Measurements from ENCODE around the gene GLB1L2. TPM values are rescaled to one million over a fixed set of nuclear protein-coding genes. Genes with fewer than 3 reads are reported as not detected.
"Not testable (repeated sequence)": the region's sequence is repeated elsewhere in the genome, so short reads cannot be mapped to it uniquely, and the experiment has no call there.

GLB1L2 gene
- total RNA-seq, 4 donors from 2014 or later: 13.4 to 31.6 (median 25.8) TPM

- 91 to 93% methylated on average over 29 to 30 of the region's 30 CpGs for WGBS, 2 donors
- peaks cover 0 to 7% of the 10 kb centered on the region in 2 donors for H3K4me1 ChIP-seq
- no peak overlapping the region for H3K4me3 ChIP-seq (replicated peaks in 1 of 3)
- intact Hi-C loops (cut with DNase I): no loop called here
- TF ChIP-seq, protein P1, sequence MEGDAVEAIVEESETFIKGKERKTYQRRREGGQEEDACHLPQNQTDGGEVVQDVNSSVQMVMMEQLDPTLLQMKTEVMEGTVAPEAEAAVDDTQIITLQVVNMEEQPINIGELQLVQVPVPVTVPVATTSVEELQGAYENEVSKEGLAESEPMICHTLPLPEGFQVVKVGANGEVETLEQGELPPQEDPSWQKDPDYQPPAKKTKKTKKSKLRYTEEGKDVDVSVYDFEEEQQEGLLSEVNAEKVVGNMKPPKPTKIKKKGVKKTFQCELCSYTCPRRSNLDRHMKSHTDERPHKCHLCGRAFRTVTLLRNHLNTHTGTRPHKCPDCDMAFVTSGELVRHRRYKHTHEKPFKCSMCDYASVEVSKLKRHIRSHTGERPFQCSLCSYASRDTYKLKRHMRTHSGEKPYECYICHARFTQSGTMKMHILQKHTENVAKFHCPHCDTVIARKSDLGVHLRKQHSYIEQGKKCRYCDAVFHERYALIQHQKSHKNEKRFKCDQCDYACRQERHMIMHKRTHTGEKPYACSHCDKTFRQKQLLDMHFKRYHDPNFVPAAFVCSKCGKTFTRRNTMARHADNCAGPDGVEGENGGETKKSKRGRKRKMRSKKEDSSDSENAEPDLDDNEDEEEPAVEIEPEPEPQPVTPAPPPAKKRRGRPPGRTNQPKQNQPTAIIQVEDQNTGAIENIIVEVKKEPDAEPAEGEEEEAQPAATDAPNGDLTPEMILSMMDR (IDR thresholded peaks at IDR 0.05): no peak
- TF ChIP-seq POLR2A (IDR thresholded peaks at IDR 0.05): no peak
- no peak overlapping the region for H3K27ac ChIP-seq
- no peaks in the 10 kb centered on the region for H3K9me3 ChIP-seq
- H3K27me3 ChIP-seq: no peaks in the 10 kb centered on the region
- no peak for DNase-seq
- no peaks in the 10 kb centered on the region for H3K36me3 ChIP-seq
Measured at GRCh38 chr11:134342572-134343340, 11.0 kb downstream of the GLB1L2 start.

DNA sequence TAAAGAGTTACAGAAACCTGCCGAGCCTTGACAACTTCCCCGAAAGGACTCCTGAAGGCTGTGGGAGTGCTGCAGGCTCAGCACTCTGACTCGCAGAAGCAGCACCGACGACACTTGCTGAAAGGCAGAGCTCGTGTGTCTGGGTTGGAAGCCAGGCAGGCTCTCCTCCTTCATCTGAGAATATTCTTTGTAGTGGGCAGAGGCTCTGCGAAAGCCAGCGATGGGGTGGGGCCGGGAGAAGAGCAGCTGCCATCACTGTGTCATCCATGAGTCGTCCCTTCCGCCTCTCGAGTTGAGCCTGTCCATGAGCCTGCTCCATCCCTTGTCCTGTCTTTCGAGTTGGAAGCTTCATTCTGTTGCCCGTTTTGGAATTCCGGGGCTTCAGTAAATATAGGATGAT is 11.9 kb downstream of the GLB1L2 start:
- Histone ChIP-seq H3K27ac (no peak overlapping the region), H3K9me3 (no peaks in the 10 kb centered on the region), H3K4me3 (replicated peaks in 1 of 3) (no peak overlapping the region), H3K27me3 (no peaks in the 10 kb centered on the region), H3K4me1 (peaks cover 0 to 7% of the 10 kb centered on the region in 2 donors), H3K36me3 (no peaks in the 10 kb centered on the region)
- intact Hi-C loops (cut with DNase I): no loop called here
- WGBS, 2 donors: 88 to 92% methylated on average over 15 of the region's 15 CpGs
- TF ChIP-seq, protein P1 (IDR thresholded peaks at IDR 0.05): no peak
- no peak for TF ChIP-seq POLR2A (IDR thresholded peaks at IDR 0.05)
- DNase-seq: no peak

DNA sequence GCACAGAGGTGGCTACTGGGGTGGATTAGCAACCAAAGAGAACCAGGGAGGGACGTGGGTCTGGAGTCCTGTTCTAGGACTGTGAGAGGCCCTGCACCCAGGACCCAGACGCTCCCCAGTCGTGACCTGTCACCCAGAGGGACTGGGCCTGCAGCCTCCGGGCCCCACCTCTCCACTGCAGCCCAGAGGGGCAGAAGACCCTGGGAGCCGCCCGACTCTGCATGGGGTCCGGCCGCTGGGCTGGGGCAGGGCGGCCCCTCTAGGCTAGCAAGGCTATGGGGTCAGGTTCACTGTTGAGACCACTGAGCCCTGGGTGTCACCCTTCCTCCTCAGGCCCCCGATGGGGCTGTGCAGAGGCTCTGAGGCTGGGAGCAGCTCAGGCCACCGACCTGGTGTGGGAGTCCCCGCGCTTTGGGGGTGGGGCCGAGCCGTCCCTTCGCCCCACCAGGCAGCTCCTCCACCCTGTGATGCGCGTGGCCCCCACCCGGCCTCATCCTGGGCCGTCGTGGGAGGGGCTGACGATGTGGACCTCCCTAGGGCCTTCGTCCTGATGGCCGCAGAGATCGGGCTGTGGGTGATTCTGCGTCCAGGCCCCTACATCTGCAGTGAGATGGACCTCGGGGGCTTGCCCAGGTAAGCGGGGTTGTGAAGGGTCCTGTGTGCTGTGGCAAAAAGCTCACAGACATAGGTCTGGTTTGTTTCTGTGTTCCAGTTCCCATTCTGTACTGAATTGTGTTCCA is 12.9 kb downstream of the GLB1L2 start:
- intact Hi-C loops (cut with DNase I): not testable (repeated sequence)

GRCh38 chr11:134345237-134345550 is 13.4 kb downstream of the GLB1L2 start:
- Histone ChIP-seq H3K4me1 (peaks cover 0 to 7% of the 10 kb centered on the region in 2 donors), H3K27ac (no peak overlapping the region), H3K36me3 (no peaks in the 10 kb centered on the region), H3K27me3 (no peaks in the 10 kb centered on the region), H3K9me3 (no peaks in the 10 kb centered on the region), H3K4me3 (replicated peaks in 1 of 3) (no peak overlapping the region)
- WGBS, 2 donors: 94 to 100% methylated on average over 1 to 4 of the region's 4 CpGs
- no peak for TF ChIP-seq POLR2A (IDR thresholded peaks at IDR 0.05)
- TF ChIP-seq, protein P1 (IDR thresholded peaks at IDR 0.05): no peak
- intact Hi-C loops (cut with DNase I): no loop called here
- no peak for DNase-seq

More for the DNA sequence above, 12.9 kb downstream of the GLB1L2 start:
- not testable (repeated sequence) for H3K4me1 ChIP-seq; H3K9me3 ChIP-seq; H3K27me3 ChIP-seq; H3K36me3 ChIP-seq; H3K4me3 ChIP-seq (replicated peaks in 1 of 3); H3K27ac ChIP-seq; DNase-seq
- 91 to 96% methylated on average over 5 to 19 of the region's 28 CpGs for WGBS, 2 donors

DNA sequence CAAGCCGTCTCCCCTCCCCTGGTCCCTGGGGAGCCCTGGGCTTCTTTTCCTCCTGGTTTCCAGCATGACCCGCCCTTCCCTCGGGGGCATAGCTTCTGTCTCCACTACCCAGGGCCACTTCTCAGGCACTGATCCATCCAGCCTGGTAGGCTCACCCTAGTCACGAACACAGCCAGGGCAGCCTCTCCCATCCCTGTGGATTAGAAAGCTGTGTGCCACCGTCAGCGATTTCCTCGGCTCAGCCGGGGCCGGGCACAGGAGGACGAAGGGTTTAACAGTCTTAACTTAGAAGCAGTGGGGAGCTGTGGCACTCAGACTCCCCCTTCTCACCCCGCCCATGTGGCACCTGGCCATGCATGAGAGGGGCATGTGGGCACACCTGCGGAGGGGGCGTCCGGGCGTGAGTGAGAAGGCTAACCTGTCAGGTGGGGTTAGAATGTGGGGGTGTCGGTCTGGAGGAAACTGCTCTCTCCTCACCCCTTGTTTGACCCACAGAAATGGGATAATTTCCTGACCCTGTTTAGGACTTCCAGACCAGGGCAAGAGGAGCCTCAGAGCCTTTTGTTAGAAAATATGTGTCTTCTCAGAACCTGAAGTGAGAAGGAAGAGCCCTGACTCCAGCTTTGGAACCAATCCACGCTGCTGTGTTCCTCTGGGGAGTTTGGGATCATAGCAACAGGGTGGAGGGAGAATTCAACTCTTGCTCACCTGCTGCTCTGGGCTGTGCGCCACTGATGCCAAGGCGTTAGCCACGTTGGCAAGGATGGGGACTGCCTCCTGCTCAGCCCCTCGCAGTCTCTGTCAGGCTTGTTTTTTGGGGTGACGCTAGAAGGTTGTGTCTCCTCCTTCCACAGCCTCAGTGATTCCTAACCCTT is 14.6 kb downstream of the GLB1L2 start:
- no peaks in the 10 kb centered on the region for H3K9me3 ChIP-seq
- intact Hi-C loops (cut with DNase I): no loop called here
- no peak for TF ChIP-seq POLR2A (IDR thresholded peaks at IDR 0.05)
- TF ChIP-seq, protein P1 (IDR thresholded peaks at IDR 0.05): no peak
- H3K27ac ChIP-seq: no peak overlapping the region
- 62 to 63% methylated on average over 17 to 22 of the region's 22 CpGs for WGBS, 2 donors
- no peaks in the 10 kb centered on the region for H3K36me3 ChIP-seq
- DNase-seq: peak; percentile 34 to 39
- H3K4me1 ChIP-seq: peaks cover 0 to 7% of the 10 kb centered on the region in 2 donors
- H3K4me3 ChIP-seq (replicated peaks in 1 of 3): no peak overlapping the region
- H3K27me3 ChIP-seq: no peaks in the 10 kb centered on the region

Data from thyroid gland (tissue), 4 donors.